Measurements from ENCODE around the gene MPP4. TPM values are rescaled to one million over a fixed set of nuclear protein-coding genes. Genes with fewer than 3 reads are reported as not detected.
A peak's percentile ranks its signal among the peaks of the same experiment; 100 is the strongest.

MPP4 gene
- total and polyA plus RNA-seq, 2 of the 13 experiments (the other 11 are each of a cell fraction or from before 2014, with no cell fraction given) = not detected

DNA sequence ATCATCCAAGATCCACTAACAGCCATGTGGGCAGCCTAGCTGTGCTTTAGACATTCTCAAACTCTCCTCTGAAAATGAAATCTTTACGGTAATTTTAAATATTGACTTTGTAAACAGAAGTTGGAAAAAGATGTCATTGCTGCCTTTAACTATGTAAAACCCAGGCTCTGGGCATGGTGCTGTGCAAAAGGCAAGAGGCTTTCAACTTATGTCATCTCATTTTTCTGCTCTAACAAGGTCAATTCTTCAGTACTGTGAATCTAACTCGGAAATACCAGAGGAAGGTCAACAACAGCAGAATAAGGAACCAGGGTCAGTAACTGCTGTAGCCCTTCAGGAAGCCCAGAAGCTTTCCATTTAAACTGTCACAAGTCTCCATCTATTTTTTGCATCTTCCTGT lies 37.0 kb upstream of the MPP4 start (continued):
- TF ChIP-seq AFF4 (CRISPR knock-in tag; IDR thresholded peaks at IDR 0.05) (no peak), HOXD1 (CRISPR knock-in tag; IDR thresholded peaks at IDR 0.05) (no peak), RARG (CRISPR knock-in tag; IDR thresholded peaks at IDR 0.05; ENCODE audit: low read depth) (no peak), ATAD3A (CRISPR knock-in tag; IDR thresholded peaks at IDR 0.05) (no peak), ASH2L (IDR thresholded peaks at IDR 0.05; ENCODE audit: insufficient read length, low read depth, low read length) (no peak), E2F5 (CRISPR knock-in tag; conservative IDR thresholded peaks at IDR 0.05) (no peak), ZNF747 (CRISPR knock-in tag; IDR thresholded peaks at IDR 0.05; ENCODE audit: borderline replicate concordance) (no peak), MYNN (CRISPR knock-in tag; IDR thresholded peaks at IDR 0.05; ENCODE audit: low read depth) (no peak), ZFP90 (CRISPR knock-in tag; IDR thresholded peaks at IDR 0.05; ENCODE audit: borderline replicate concordance) (no peak), ZNF879 (CRISPR knock-in tag; IDR thresholded peaks at IDR 0.05) (no peak), CSRNP2 (CRISPR knock-in tag; conservative IDR thresholded peaks at IDR 0.05; ENCODE audit: low read depth) (no peak), CBFB (CRISPR knock-in tag; IDR thresholded peaks at IDR 0.05) (no peak), KLF6 (CRISPR knock-in tag; IDR thresholded peaks at IDR 0.05) (no peak), HMG20A (CRISPR knock-in tag; IDR thresholded peaks at IDR 0.05; ENCODE audit: borderline replicate concordance) (peak; percentile 48; the same call in 1 of the 2 replicates), ZNF589 (CRISPR knock-in tag; conservative IDR thresholded peaks at IDR 0.05) (no peak), ZNF354B (CRISPR knock-in tag; IDR thresholded peaks at IDR 0.05) (no peak), ZNF253 (CRISPR knock-in tag; IDR thresholded peaks at IDR 0.05; ENCODE audit: borderline replicate concordance) (no peak), ZNF564 (CRISPR knock-in tag; IDR thresholded peaks at IDR 0.05) (no peak), ARNTL (CRISPR knock-in tag; IDR thresholded peaks at IDR 0.05) (no peak), ZBTB21 (CRISPR knock-in tag; IDR thresholded peaks at IDR 0.05) (no peak), MTF1 (CRISPR knock-in tag; IDR thresholded peaks at IDR 0.05) (no peak), KDM3A (CRISPR knock-in tag; IDR thresholded peaks at IDR 0.05; ENCODE audit: low read depth) (no peak), ZFP41 (CRISPR knock-in tag; IDR thresholded peaks at IDR 0.05; ENCODE audit: borderline replicate concordance) (no peak), ZFP82 (CRISPR knock-in tag; IDR thresholded peaks at IDR 0.05; ENCODE audit: borderline replicate concordance) (no peak), KAT7 (CRISPR knock-in tag; IDR thresholded peaks at IDR 0.05; ENCODE audit: borderline replicate concordance) (no peak)
